ENCODE results near the gene CD300LD. TPM values are rescaled to one million over a fixed set of nuclear protein-coding genes. Genes with fewer than 3 reads are reported as not detected.

The CD300LD gene
- total RNA-seq, 1 experiment from 2014 or later = not detected

DNA sequence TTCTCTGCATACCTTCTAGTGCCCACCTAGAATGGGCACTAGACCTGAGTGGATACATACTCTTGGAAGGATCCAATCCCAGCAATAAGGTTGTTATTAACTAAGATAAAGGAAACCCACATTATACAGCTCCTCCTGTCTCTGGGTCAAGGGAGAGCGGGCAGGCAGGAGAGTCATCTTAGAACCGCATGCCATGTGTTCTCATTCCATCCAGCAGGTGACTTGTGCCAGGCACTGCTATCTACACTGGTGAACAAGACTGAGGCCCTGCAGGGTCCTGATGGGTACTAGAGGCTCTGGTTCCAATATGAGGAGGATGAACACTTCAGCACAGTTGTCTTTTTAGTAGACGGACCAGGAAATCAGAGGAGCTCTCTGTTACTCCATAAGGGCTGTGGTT lies 18.9 kb downstream of the CD300LD start:
- no peaks in the 10 kb centered on the region for H3K36me3 ChIP-seq (ENCODE audit: control insufficient read depth, insufficient read depth, low read length)
- H3K4me1 ChIP-seq (ENCODE audit: control insufficient read depth, insufficient read depth, low read length) = peaks cover 11% of the 10 kb centered on the region; the same call in 1 of the 2 replicates
- POLR2A ChIA-PET = no interaction called here
- TF ChIP-seq, protein P1, sequence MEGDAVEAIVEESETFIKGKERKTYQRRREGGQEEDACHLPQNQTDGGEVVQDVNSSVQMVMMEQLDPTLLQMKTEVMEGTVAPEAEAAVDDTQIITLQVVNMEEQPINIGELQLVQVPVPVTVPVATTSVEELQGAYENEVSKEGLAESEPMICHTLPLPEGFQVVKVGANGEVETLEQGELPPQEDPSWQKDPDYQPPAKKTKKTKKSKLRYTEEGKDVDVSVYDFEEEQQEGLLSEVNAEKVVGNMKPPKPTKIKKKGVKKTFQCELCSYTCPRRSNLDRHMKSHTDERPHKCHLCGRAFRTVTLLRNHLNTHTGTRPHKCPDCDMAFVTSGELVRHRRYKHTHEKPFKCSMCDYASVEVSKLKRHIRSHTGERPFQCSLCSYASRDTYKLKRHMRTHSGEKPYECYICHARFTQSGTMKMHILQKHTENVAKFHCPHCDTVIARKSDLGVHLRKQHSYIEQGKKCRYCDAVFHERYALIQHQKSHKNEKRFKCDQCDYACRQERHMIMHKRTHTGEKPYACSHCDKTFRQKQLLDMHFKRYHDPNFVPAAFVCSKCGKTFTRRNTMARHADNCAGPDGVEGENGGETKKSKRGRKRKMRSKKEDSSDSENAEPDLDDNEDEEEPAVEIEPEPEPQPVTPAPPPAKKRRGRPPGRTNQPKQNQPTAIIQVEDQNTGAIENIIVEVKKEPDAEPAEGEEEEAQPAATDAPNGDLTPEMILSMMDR (IDR thresholded peaks at IDR 0.05) = no peak
- no peak for TF ChIP-seq TCF7L2 (IDR thresholded peaks at IDR 0.05; ENCODE audit: low read depth, low read length)
- TF ChIP-seq, protein P2, sequence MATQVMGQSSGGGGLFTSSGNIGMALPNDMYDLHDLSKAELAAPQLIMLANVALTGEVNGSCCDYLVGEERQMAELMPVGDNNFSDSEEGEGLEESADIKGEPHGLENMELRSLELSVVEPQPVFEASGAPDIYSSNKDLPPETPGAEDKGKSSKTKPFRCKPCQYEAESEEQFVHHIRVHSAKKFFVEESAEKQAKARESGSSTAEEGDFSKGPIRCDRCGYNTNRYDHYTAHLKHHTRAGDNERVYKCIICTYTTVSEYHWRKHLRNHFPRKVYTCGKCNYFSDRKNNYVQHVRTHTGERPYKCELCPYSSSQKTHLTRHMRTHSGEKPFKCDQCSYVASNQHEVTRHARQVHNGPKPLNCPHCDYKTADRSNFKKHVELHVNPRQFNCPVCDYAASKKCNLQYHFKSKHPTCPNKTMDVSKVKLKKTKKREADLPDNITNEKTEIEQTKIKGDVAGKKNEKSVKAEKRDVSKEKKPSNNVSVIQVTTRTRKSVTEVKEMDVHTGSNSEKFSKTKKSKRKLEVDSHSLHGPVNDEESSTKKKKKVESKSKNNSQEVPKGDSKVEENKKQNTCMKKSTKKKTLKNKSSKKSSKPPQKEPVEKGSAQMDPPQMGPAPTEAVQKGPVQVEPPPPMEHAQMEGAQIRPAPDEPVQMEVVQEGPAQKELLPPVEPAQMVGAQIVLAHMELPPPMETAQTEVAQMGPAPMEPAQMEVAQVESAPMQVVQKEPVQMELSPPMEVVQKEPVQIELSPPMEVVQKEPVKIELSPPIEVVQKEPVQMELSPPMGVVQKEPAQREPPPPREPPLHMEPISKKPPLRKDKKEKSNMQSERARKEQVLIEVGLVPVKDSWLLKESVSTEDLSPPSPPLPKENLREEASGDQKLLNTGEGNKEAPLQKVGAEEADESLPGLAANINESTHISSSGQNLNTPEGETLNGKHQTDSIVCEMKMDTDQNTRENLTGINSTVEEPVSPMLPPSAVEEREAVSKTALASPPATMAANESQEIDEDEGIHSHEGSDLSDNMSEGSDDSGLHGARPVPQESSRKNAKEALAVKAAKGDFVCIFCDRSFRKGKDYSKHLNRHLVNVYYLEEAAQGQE (IDR thresholded peaks at IDR 0.05; ENCODE audit: insufficient read depth in 1 of 2, low read depth in 2 of 2, low read length in 1 of 2) = no peak
- TF ChIP-seq POLR2AphosphoS5 (IDR thresholded peaks at IDR 0.05; ENCODE audit: low read depth, low read length) = no peak
- TF ChIP-seq SIN3A (IDR thresholded peaks at IDR 0.05; ENCODE audit: borderline replicate concordance, insufficient read depth, low read depth, low read length) = no peak
- no TSS peak for BruUV-seq (replicated peaks)
- intact Hi-C loops (cut with micrococcal nuclease; ENCODE audit: unreplicated experiment) = no loop called here
- no peaks in the 10 kb centered on the region for H3K9me3 ChIP-seq (ENCODE audit: control insufficient read depth, insufficient read depth, low read depth, low read length)
- H3K27ac ChIP-seq (ENCODE audit: low read length) = no peak overlapping the region
- in situ Hi-C loops (cut with HindIII; ENCODE audit: low pct_unique_long_range_greater_than_20kb, low sequenced_read_pairs) = no loop called here
- H3K27me3 ChIP-seq (ENCODE audit: control insufficient read depth, insufficient read depth, low read length) = peaks cover 9% of the 10 kb centered on the region; the same call in 1 of the 2 replicates
- ATAC-seq (no peak), DNase-seq (ENCODE audit: low read depth, low spot score) (no peak)
- CTCF ChIA-PET = no interaction called here
- no peak overlapping the region for H3K4me3 ChIP-seq (ENCODE audit: low read depth in 2 of 2, low read length in 2 of 2)

DNA sequence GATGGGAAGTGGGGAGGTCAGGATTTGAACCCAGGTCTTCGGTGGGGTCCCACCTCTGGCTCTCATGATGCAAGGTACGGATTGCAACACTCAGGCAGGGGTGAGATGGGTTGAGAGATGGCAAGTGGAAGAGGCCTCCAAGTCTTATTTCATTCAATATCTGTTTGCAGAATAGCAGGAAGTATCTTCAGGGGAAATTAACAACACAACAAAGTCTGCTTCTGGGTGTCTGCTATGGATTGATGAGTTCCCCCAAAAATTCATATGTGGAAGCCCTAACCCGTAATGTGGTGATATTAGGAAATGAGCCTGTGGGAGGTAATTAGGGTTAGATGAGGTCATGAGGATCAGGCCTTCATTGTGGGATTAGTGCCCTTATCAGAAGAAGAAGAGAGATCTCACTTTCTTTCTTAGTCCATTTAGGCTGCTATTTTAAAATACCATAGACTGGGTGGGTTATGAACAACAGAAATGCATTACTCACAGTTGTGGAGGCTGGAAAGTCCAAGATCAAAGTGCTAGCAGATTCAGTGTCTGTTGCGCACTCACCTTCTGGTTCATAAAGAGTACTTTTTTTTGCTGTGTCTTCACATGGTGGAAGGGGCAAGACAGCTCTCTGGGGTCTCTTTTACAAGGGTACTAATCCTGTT lies 20.3 kb downstream of the CD300LD start:
- Histone ChIP-seq H3K27ac (ENCODE audit: low read length) (no peak overlapping the region), H3K27me3 (ENCODE audit: control insufficient read depth, insufficient read depth, low read length) (peaks cover 9% of the 10 kb centered on the region; the same call in 1 of the 2 replicates), H3K4me3 (ENCODE audit: low read depth in 2 of 2, low read length in 2 of 2) (no peak overlapping the region), H3K4me1 (ENCODE audit: control insufficient read depth, insufficient read depth, low read length) (peaks cover 11% of the 10 kb centered on the region; the same call in 1 of the 2 replicates), H3K36me3 (ENCODE audit: control insufficient read depth, insufficient read depth, low read length) (no peaks in the 10 kb centered on the region), H3K9me3 (ENCODE audit: control insufficient read depth, insufficient read depth, low read depth, low read length) (no peaks in the 10 kb centered on the region)
- no TSS peak for BruUV-seq (replicated peaks)
- POLR2A ChIA-PET = no interaction called here
- no peak for DNase-seq (ENCODE audit: low read depth, low spot score)
- ATAC-seq = no peak
- CTCF ChIA-PET = no interaction called here
- in situ Hi-C loops (cut with HindIII; ENCODE audit: low pct_unique_long_range_greater_than_20kb, low sequenced_read_pairs) (no loop called here), intact Hi-C loops (cut with micrococcal nuclease; ENCODE audit: unreplicated experiment) (no loop called here)
- TF ChIP-seq, protein P2 (IDR thresholded peaks at IDR 0.05; ENCODE audit: insufficient read depth in 1 of 2, low read depth in 2 of 2, low read length in 1 of 2) = no peak
- TF ChIP-seq SIN3A (IDR thresholded peaks at IDR 0.05; ENCODE audit: borderline replicate concordance, insufficient read depth, low read depth, low read length) = no peak
- TF ChIP-seq POLR2AphosphoS5 (IDR thresholded peaks at IDR 0.05; ENCODE audit: low read depth, low read length) = no peak
- TF ChIP-seq, protein P1 (IDR thresholded peaks at IDR 0.05) = no peak
- no peak for TF ChIP-seq TCF7L2 (IDR thresholded peaks at IDR 0.05; ENCODE audit: low read depth, low read length)

Data from Panc1 (cell line).